CD4-positive, alpha-beta T cell treated with Interferon gamma for 1 hour (primary cell): ENCODE results near the gene RAB40B.
"Not testable (repeated sequence)": the region's sequence is repeated elsewhere in the genome, so short reads cannot be mapped to it uniquely, and the experiment has no call there.

Experiments
- DNase-seq: peaks from one replicate; pipeline ENCODE4 v3.0.0-alpha.2; 2020

The RAB40B gene

GRCh38 chr17:82665217-82665616 lies 33.3 kb downstream of the RAB40B start:
- DNase-seq: no peak

- no peak for DNase-seq
Measured at GRCh38 chr17:82664701-82665182, 33.8 kb downstream of the RAB40B start.

- DNase-seq: no peak
Measured at GRCh38 chr17:82664276-82664575, 34.3 kb downstream of the RAB40B start.

- no peak for DNase-seq
Measured at GRCh38 chr17:82663381-82664275, 34.9 kb downstream of the RAB40B start.

- no peak for DNase-seq
Measured at GRCh38 chr17:82662711-82663261, 35.7 kb downstream of the RAB40B start.

GRCh38 chr17:82661717-82662683 lies 36.5 kb downstream of the RAB40B start:
- DNase-seq: no peak

- DNase-seq: no peak
Measured at GRCh38 chr17:82659886-82660285, 38.6 kb downstream of the RAB40B start.

GRCh38 chr17:82658796-82659452 lies 39.6 kb downstream of the RAB40B start:
- no peak for DNase-seq

GRCh38 chr17:82658331-82658730 lies 40.2 kb downstream of the RAB40B start:
- no peak for DNase-seq

GRCh38 chr17:82657926-82658325 lies 40.6 kb downstream of the RAB40B start:
- DNase-seq: no peak

- DNase-seq: no peak
Measured at GRCh38 chr17:82656266-82656665, 42.2 kb downstream of the RAB40B start.

- DNase-seq: no peak
Measured at GRCh38 chr17:82655523-82655922, 43.0 kb downstream of the RAB40B start.

GRCh38 chr17:82655038-82655479 lies 43.4 kb downstream of the RAB40B start:
- no peak for DNase-seq

GRCh38 chr17:82654611-82655010 lies 43.9 kb downstream of the RAB40B start:
- DNase-seq: not testable (repeated sequence)

- DNase-seq: no peak
Measured at GRCh38 chr17:82653651-82654528, 44.6 kb downstream of the RAB40B start.

GRCh38 chr17:82650723-82651122 lies 47.8 kb downstream of the RAB40B start:
- DNase-seq: no peak

- no peak for DNase-seq
Measured at GRCh38 chr17:82649501-82650261, 48.8 kb downstream of the RAB40B start.

GRCh38 chr17:82648742-82649331 lies 49.7 kb downstream of the RAB40B start:
- DNase-seq: no peak

GRCh38 chr17:82648165-82648668 lies 50.3 kb downstream of the RAB40B start, which contains the start of gene WDR45B:
WDR45B (minus strand) TSS chr17:82648444; CDS start chr17:82648340, 104 bp downstream.
- DNase-seq: peak; percentile 92

- peak; percentile 26 for DNase-seq
Measured at GRCh38 chr17:82647593-82648164, 50.8 kb downstream of the RAB40B start.
